CD4-positive, alpha-beta T cell treated with Interleukin-15 for 1 hour (primary cell): ENCODE data around the gene ABCA13.

Experiments used
- DNase-seq: peaks from one replicate; pipeline ENCODE4 v3.0.0-alpha.2; 2020

The ABCA13 gene

GRCh38 chr7:48665353-48666135, 494.3 kb downstream of the ABCA13 start:
- no peak for DNase-seq

- no peak for DNase-seq
Observed at GRCh38 chr7:48667407-48667806, 496.1 kb downstream of the ABCA13 start.

DNA sequence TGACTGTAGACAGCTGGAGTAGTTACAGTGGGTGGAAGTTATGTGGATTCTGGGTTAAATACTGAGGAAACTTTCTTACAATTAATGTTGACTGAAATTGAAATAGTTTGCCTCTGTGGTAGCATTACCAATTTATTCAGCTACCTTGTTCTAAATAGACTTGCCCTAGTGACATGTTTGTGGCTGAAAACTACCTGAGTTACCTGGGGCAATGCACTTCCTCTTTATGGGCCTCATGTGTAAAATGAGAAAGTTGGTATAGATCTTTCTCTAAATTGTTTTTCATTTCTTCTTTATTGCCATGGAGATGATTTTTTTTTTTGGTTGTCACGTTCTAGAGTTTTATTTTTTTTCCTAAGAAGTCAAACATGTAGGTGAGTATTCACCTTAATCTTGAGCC, 500.4 kb downstream of the ABCA13 start:
- no peak for DNase-seq

GRCh38 chr7:48681006-48681405, 509.7 kb downstream of the ABCA13 start:
- no peak for DNase-seq

DNA sequence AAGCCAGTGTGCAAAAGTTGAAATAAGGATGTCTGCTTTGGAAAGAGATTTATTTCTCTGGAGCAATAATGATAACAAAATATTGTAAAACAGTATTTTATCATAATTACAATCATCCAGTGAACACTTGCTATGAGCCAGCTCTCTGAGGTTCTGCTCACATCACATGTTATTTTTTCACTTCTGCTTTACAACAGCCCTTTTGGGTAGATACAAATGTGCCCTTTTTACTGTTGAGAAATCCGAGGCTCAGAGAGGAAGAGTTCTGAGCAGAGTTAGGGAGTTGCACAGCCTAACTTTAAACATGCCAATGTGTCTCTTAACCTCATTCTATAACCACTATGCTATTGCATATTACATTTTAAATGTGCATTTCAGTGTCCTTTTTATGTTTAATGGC, 520.5 kb downstream of the ABCA13 start:
- no peak for DNase-seq
